OCI-LY3 (cell line): Measurements from ENCODE around the gene ZFAND3.

Experiments
- CTCF ChIP-seq: fragments of 200-600, 300-600 bp; sonication (generic); IDR thresholded peaks from 2 replicates; pipeline ENCODE4 v1.5.1; 2014; ENCODE audit warnings: antibody characterized with exemption, low read length, low read depth
- EZH2phosphoT487 ChIP-seq: fragments of 200-600 bp; shearing (Covaris generic); IDR thresholded peaks from 2 replicates; pipeline ENCODE4 v1.6.1; 2018; ENCODE audit warnings: antibody characterized with exemption, mixed run types, low read depth

- TF ChIP-seq CTCF (no peak), EZH2phosphoT487 (no peak)
Measured at GRCh38 chr6:37819177-37819801, at the start of gene ZFAND3.
